GM19193 (cell line): ENCODE results near the gene THAP10.

Experiments used
- POLR2A ChIP-seq: IDR thresholded peaks from 4 replicates; pipeline ENCODE4 v1.6.1; 2011; ENCODE audit not compliant: insufficient read depth, insufficient read length; ENCODE audit errors: extremely low read depth

Gene THAP10

GRCh38 chr15:70833861-70834765 lies 58.1 kb downstream of the THAP10 start:
- no peak for TF ChIP-seq POLR2A

GRCh38 chr15:70833422-70833821 lies 58.8 kb downstream of the THAP10 start:
- no peak for TF ChIP-seq POLR2A

GRCh38 chr15:70832176-70832575 lies 60.1 kb downstream of the THAP10 start:
- TF ChIP-seq POLR2A = no peak
